Fibroblast of lung (primary cell): Measurements from ENCODE around the gene HDLBP. TPM values are rescaled to one million over a fixed set of nuclear protein-coding genes. Genes with fewer than 3 reads are reported as not detected.

Experiments used
- DNase-seq, 2 donors: peaks; one replicate each; pipeline versions ENCODE4 v3.0.0 to v3.0.0-alpha.2; 2010; ENCODE audit warnings: low read depth in 2 of 2
- H2AFZ ChIP-seq: 2 replicates; pipeline ENCODE4 v1.5.1; 2012; ENCODE audit warnings: low read length, control low read depth, inconsistent platforms
- H3K27ac ChIP-seq: 2 replicates; pipeline ENCODE4 v1.5.1; 2011; ENCODE audit warnings: low read length, control low read depth; ENCODE audit not compliant: insufficient read depth
- H3K27me3 ChIP-seq: 2 replicates; pipeline ENCODE4 v1.5.1; 2011; ENCODE audit warnings: mild to moderate bottlenecking, low read length; ENCODE audit not compliant: control insufficient read depth, insufficient read depth
- H3K36me3 ChIP-seq: 2 replicates; pipeline ENCODE4 v1.5.1; 2011; ENCODE audit warnings: low read length; ENCODE audit not compliant: control insufficient read depth, insufficient read depth
- H3K4me1 ChIP-seq: 2 replicates; pipeline ENCODE4 v1.5.1; 2011; ENCODE audit warnings: low read length; ENCODE audit not compliant: control insufficient read depth, insufficient read depth; ENCODE audit errors: extremely low read depth
- H3K4me2 ChIP-seq: 2 replicates; pipeline ENCODE4 v1.5.1; 2011; ENCODE audit warnings: low read length, control low read depth; ENCODE audit not compliant: insufficient read depth; ENCODE audit errors: extremely low read depth
- H3K4me3 ChIP-seq, 4 experiments: fragments of 200-600 bp in 1 of 4; sonication (generic) in 1 of 4; replicated peaks in 1 of 4; 2 replicates each; pipeline ENCODE4 v1.5.1; 2011 to 2016; ENCODE audit warnings: low read length in 4 of 4, low read depth in 3 of 4, mild to moderate bottlenecking in 3 of 4, control low read depth in 2 of 4, inconsistent platforms in 1 of 4, mixed read lengths in 1 of 4; ENCODE audit not compliant: insufficient read depth in 1 of 4; ENCODE audit errors: control extremely low read depth in 1 of 4
- H3K79me2 ChIP-seq: 2 replicates; pipeline ENCODE4 v1.5.1; 2012; ENCODE audit warnings: mild to moderate bottlenecking, low read length, inconsistent platforms; ENCODE audit not compliant: control insufficient read depth, insufficient read depth
- H3K9ac ChIP-seq: 2 replicates; pipeline ENCODE4 v1.5.1; 2011; ENCODE audit warnings: mild to moderate bottlenecking, low read length, control low read depth; ENCODE audit not compliant: insufficient read depth
- H3K9me3 ChIP-seq: 2 replicates; pipeline ENCODE4 v1.5.1; 2012; ENCODE audit warnings: low read depth, low read length; ENCODE audit not compliant: control insufficient read depth, insufficient read depth
- H4K20me1 ChIP-seq: 2 replicates; pipeline ENCODE4 v1.5.1; 2011; ENCODE audit warnings: low read length; ENCODE audit not compliant: control insufficient read depth, insufficient read depth; ENCODE audit errors: extremely low read depth
- CTCF ChIP-seq, 2 donors: IDR thresholded peaks in 1 of 2; conservative IDR thresholded peaks in 1 of 2; 1 replicate in 1 of 2; 2 replicates in 1 of 2; pipeline ENCODE4 v1.5.1; 2011 to 2012; ENCODE audit warnings: low read length in 2 of 2, control low read depth in 1 of 2, inconsistent platforms in 1 of 2, low read depth in 1 of 2, mild to moderate bottlenecking in 1 of 2
- EZH2 ChIP-seq: IDR thresholded peaks from 2 replicates; pipeline ENCODE4 v1.5.1; 2012; ENCODE audit warnings: low read length, control low read depth, mild to moderate bottlenecking; ENCODE audit errors: missing control alignments
- polyA plus RNA-seq, 2 donors: library from polyadenylated mRNA; depleted of rRNA in 1 of 2; stranded (reverse) in 1 of 2; unstranded in 1 of 2; fragments of >200 nt; gene quantifications; 2 replicates each; pipeline ENCODE4 v1.2.1, GENCODE V29; 2011 to 2012; ENCODE audit warnings: missing spikeins in 1 of 2
- total RNA-seq: library from RNA; depleted of rRNA; stranded (reverse); fragments of >200 nt; gene quantifications from 2 replicates; pipeline ENCODE4 v1.2.1, GENCODE V29; 2014

Gene HDLBP
- total and polyA plus RNA-seq, 2 donors (not counting 1 experiment from before 2014, with no cell fraction given) = 626 to 1,354 TPM

GRCh38 chr2:241207641-241208040 lies 107.8 kb downstream of the HDLBP start:
- H3K36me3 ChIP-seq = no peaks in the 10 kb centered on the region
- H3K4me3 ChIP-seq = no peak overlapping the region
- H3K9me3 ChIP-seq = no peaks in the 10 kb centered on the region
- no peaks in the 10 kb centered on the region for H3K4me1 ChIP-seq
- H2AFZ ChIP-seq = no peak overlapping the region
- TF ChIP-seq EZH2 (no peak), CTCF (conservative IDR thresholded peaks at IDR 0.05 in 1 of 2, IDR thresholded peaks at IDR 0.05 in 1 of 2; ENCODE audit: low read depth in 1 of 2, low read length in 2 of 2) (no peak)
- peaks cover 4% of the 10 kb centered on the region for H3K27me3 ChIP-seq
- no peak overlapping the region for H3K4me2 ChIP-seq
- H3K9ac ChIP-seq = no peak overlapping the region
- no peak overlapping the region for H3K27ac ChIP-seq
- DNase-seq = no peak
- H3K79me2 ChIP-seq = no peaks in the 10 kb centered on the region
- H4K20me1 ChIP-seq = no peaks in the 10 kb centered on the region

DNA sequence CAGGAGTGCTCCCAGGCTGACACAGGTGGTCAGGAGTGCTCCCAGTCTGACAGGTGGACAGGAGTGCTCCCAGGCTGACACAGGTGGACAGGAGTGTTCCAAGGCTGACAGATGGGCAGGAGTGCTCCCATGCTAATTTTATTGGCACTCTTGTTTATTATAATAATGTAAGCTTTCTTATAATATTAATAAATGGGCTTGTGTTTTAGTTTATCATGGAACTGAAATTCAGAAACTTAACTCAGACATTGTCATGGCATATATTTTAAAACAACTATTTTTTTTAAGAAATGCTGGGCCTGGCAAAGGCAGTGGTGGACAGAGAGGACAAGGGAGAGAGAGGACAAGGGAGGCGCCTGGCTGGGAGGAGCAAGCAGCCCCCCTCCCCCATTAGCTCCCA lies 108.3 kb downstream of the HDLBP start:
- Histone ChIP-seq H3K4me3 (no peak overlapping the region), H2AFZ (no peak overlapping the region), H3K27me3 (peaks cover 3% of the 10 kb centered on the region), H3K27ac (no peak overlapping the region), H4K20me1 (no peaks in the 10 kb centered on the region), H3K9ac (no peak overlapping the region), H3K9me3 (no peaks in the 10 kb centered on the region), H3K4me1 (no peaks in the 10 kb centered on the region), H3K4me2 (no peak overlapping the region), H3K36me3 (no peaks in the 10 kb centered on the region), H3K79me2 (no peaks in the 10 kb centered on the region)
- TF ChIP-seq EZH2 (no peak), CTCF (conservative IDR thresholded peaks at IDR 0.05 in 1 of 2, IDR thresholded peaks at IDR 0.05 in 1 of 2; ENCODE audit: low read depth in 1 of 2, low read length in 2 of 2) (no peak)
- no peak for DNase-seq

DNA sequence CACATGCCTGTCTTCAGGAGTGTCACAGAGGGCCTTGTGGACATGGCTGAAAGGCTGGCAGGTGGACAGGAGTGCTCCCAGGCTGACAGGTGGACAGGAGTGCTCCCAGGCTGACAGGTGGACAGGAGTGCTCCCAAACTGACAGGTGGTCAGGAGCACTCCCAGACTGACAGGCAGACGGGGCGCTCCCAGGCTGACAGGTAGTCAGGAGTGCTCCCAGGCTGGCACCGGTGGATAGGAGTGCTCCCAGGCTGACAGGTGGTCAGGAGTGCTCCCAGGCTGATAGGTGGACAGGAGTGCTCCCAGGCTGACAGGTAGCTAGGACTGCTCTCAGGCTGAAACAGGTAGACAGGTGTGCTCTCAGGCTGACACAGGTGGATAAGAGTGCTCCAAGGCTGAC lies 110.4 kb downstream of the HDLBP start:
- H3K27me3 ChIP-seq = no peaks in the 10 kb centered on the region
- no peak for DNase-seq
- no peak overlapping the region for H3K9ac ChIP-seq
- no peaks in the 10 kb centered on the region for H3K4me1 ChIP-seq
- no peaks in the 10 kb centered on the region for H3K36me3 ChIP-seq
- H3K4me3 ChIP-seq = no peak overlapping the region
- no peak overlapping the region for H2AFZ ChIP-seq
- H3K4me2 ChIP-seq = no peak overlapping the region
- no peaks in the 10 kb centered on the region for H3K79me2 ChIP-seq
- no peak overlapping the region for H3K27ac ChIP-seq
- H4K20me1 ChIP-seq = no peaks in the 10 kb centered on the region
- no peaks in the 10 kb centered on the region for H3K9me3 ChIP-seq
- TF ChIP-seq CTCF (conservative IDR thresholded peaks at IDR 0.05 in 1 of 2, IDR thresholded peaks at IDR 0.05 in 1 of 2; ENCODE audit: low read depth in 1 of 2, low read length in 2 of 2) (no peak), EZH2 (no peak)
